Left lung (tissue), 10 donors: ENCODE results near the gene NAV2. TPM values are rescaled to one million over a fixed set of nuclear protein-coding genes. Genes with fewer than 3 reads are reported as not detected.

Experiments used
- ATAC-seq: fragments of 200-7000 bp; cut with Tn5 transposase; one replicate; pipeline ENCODE4 v1.9.1; 2020; ENCODE audit warnings: moderate library complexity
- DNase-seq, 4 donors: peaks; one replicate each; pipeline ENCODE4 v3.0.0-alpha.2; 2013 to 2020
- H3K27ac ChIP-seq, 2 donors: fragments of 200-600 bp; sonication (generic) in 1 of 2; one replicate each; pipeline versions ENCODE4 v1.5.0 to v1.8.0; 2020 to 2021
- H3K27me3 ChIP-seq, 2 donors: fragments of 200-600 bp; sonication (generic) in 1 of 2; one replicate each; pipeline versions ENCODE4 v1.5.0 to v1.8.0; 2020 to 2021
- H3K36me3 ChIP-seq, 2 donors: fragments of 200-600 bp; sonication (generic) in 1 of 2; one replicate each; pipeline versions ENCODE4 v1.5.0 to v1.8.0; 2020 to 2021
- H3K4me1 ChIP-seq, 2 donors: fragments of 200-600 bp; one replicate each; pipeline ENCODE4 v1.8.0; 2021
- H3K4me3 ChIP-seq, 2 donors: fragments of 200-600 bp; sonication (generic) in 1 of 2; one replicate each; pipeline versions ENCODE4 v1.5.0 to v1.8.0; 2020 to 2021; ENCODE audit warnings: mild to moderate bottlenecking in 1 of 2
- H3K9me3 ChIP-seq, 2 donors: fragments of 200-600 bp; sonication (generic) in 1 of 2; one replicate each; pipeline versions ENCODE4 v1.5.0 to v1.8.0; 2020 to 2021
- intact Hi-C, 2 donors: fragments of 100-400 bp; cut with DNase I; formaldehyde crosslinking; loops; one replicate each; pipeline versions ENCODE4 v1.11.2 to v1.14.2; 2022
- polyA plus RNA-seq, 6 donors: library from polyadenylated mRNA; unstranded; fragments of 120-200 nt; gene quantifications; one replicate each; pipeline ENCODE4 v1.2.1, GENCODE V29; 2013; ENCODE audit not compliant: insufficient read length in 6 of 6
- total RNA-seq, 2 donors: library from RNA; stranded (reverse); fragmentation: NEBNext Ultra II Directional; extraction: Animal tissue kit (Norgen Biotek cat#: 25700); gene quantifications; one replicate each; pipeline ENCODE4 v1.2.1, GENCODE V29; 2021
- TF ChIP-seq, protein P1 (sequence below), 2 donors: fragments of 200-600 bp; sonication (generic) in 1 of 2; IDR thresholded peaks; one replicate each; pipeline versions ENCODE4 v1.5.0 to v1.8.0; 2021; ENCODE audit warnings: antibody characterized with exemption in 2 of 2
- donor health status: DM: no; HTN: yes; CAD: no.
- donor health status: DM: no; HTN: no; CAD: no.

Gene NAV2
- total and polyA plus RNA-seq, 8 donors = 18.0 to 59.9 (median 23.1) TPM

DNA sequence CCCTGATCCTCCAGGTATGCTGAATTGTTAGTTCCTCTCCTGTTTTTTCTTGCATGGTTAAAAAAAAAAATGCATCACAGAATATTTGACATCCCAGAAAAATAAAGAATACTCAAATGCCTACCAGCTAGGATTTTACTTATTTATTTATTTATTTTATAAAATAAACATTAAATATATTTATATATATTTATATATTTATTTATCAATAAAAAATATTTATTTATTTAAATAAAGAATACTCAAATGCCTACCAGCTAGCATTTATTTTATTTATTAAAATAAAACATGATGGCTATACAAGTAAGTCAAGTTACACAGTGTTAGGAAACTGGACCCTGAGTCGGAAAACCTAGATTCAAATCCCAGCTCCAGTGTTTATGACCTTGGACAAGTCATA, 164.1 kb downstream of the NAV2 start:
- DNase-seq (no peak), ATAC-seq (no peak)
- H3K36me3 ChIP-seq = peaks cover 0 to 2% of the 10 kb centered on the region in 2 donors
- TF ChIP-seq, protein P1, sequence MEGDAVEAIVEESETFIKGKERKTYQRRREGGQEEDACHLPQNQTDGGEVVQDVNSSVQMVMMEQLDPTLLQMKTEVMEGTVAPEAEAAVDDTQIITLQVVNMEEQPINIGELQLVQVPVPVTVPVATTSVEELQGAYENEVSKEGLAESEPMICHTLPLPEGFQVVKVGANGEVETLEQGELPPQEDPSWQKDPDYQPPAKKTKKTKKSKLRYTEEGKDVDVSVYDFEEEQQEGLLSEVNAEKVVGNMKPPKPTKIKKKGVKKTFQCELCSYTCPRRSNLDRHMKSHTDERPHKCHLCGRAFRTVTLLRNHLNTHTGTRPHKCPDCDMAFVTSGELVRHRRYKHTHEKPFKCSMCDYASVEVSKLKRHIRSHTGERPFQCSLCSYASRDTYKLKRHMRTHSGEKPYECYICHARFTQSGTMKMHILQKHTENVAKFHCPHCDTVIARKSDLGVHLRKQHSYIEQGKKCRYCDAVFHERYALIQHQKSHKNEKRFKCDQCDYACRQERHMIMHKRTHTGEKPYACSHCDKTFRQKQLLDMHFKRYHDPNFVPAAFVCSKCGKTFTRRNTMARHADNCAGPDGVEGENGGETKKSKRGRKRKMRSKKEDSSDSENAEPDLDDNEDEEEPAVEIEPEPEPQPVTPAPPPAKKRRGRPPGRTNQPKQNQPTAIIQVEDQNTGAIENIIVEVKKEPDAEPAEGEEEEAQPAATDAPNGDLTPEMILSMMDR (IDR thresholded peaks at IDR 0.05) = no peak
- H3K27me3 ChIP-seq = no peaks in the 10 kb centered on the region
- no peak overlapping the region for H3K27ac ChIP-seq
- H3K4me1 ChIP-seq = no peaks in the 10 kb centered on the region
- intact Hi-C loops = no loop called here
- no peak overlapping the region for H3K4me3 ChIP-seq
- H3K9me3 ChIP-seq = no peaks in the 10 kb centered on the region

DNA sequence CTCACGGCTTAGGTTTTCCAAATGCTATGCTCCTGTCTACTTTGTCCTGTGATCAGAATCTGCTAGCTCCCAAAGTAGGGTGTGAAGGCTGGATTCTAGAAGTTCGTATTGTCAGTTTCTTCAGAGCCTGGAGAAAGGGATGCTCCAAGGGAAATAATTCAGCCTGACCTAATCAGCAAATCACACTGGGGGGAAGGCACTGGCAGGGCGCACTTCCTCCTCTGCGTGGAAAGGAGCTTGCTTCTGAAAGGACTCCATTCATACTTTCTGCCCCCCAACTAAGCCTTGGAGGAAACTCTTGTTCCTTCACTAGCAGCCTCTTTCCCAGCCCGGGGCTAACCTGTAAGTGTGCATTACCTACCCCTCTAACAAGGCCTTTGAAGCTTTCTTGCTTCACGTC, 165.9 kb downstream of the NAV2 start:
- Histone ChIP-seq H3K27me3 (no peaks in the 10 kb centered on the region), H3K9me3 (no peaks in the 10 kb centered on the region), H3K4me1 (no peaks in the 10 kb centered on the region), H3K36me3 (no peaks in the 10 kb centered on the region), H3K4me3 (no peak overlapping the region), H3K27ac (no peak overlapping the region)
- ATAC-seq (no peak), DNase-seq (no peak)
- TF ChIP-seq, protein P1 (IDR thresholded peaks at IDR 0.05) = no peak
- intact Hi-C loops = no loop called here

DNA sequence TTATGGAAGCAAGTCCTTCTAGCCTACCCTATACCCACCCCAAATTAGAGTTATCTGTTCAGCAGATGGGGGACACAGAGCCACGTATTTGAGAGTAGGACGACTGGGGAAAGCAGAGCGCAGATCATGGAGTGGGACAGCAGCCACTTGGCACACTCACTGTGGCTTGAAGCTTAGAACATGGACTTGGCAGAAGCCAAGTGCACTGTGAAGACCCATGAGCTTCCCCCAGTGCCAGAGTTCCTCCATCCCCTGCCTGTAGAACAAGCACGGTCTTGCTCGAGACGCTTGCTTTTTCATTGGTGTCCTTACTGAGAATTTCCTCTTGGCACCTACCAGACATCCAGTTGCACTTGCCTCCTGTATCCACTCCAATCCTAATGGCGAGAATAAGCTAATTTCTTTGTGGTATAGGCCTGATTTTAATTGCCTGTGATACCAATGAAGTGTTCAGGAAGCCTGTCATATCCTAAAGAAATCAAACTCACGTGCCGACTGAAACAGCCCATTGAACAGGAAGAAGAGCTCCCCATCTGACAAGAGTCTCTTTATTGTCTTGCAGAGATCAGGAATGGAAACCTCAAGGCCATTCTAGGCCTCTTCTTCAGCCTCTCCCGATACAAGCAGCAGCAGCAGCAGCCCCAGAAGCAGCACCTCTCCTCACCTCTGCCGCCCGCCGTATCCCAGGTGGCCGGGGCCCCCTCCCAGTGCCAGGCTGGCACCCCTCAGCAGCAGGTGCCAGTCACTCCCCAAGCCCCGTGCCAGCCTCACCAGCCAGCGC, 166.9 kb downstream of the NAV2 start:
- TF ChIP-seq, protein P1 (IDR thresholded peaks at IDR 0.05) = no peak
- Histone ChIP-seq H3K27ac (no peak overlapping the region), H3K4me1 (no peaks in the 10 kb centered on the region), H3K4me3 (no peak overlapping the region), H3K36me3 (no peaks in the 10 kb centered on the region), H3K9me3 (no peaks in the 10 kb centered on the region), H3K27me3 (no peaks in the 10 kb centered on the region)
- ATAC-seq = no peak
- DNase-seq = peak in 1 of 4 donors; percentile 29
- intact Hi-C loops = no loop called here

DNA sequence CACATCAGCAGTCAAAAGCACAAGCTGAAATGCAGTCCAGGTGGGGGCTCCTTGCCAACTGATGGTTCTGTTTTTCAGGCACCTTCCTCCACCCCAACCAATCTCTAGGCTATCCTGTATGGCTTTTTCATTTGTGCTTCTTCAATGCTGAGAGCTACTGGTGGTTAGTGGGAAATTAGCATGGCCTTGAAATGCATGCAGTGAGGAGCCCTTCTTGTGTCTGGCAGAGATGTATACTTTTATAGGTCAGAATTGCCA, 167.4 kb downstream of the NAV2 start:
- DNase-seq (no peak), ATAC-seq (no peak)
- Histone ChIP-seq H3K4me3 (no peak overlapping the region), H3K36me3 (no peaks in the 10 kb centered on the region), H3K27ac (no peak overlapping the region), H3K9me3 (no peaks in the 10 kb centered on the region), H3K27me3 (no peaks in the 10 kb centered on the region), H3K4me1 (no peaks in the 10 kb centered on the region)
- TF ChIP-seq, protein P1 (IDR thresholded peaks at IDR 0.05) = no peak
- intact Hi-C loops = no loop called here

DNA sequence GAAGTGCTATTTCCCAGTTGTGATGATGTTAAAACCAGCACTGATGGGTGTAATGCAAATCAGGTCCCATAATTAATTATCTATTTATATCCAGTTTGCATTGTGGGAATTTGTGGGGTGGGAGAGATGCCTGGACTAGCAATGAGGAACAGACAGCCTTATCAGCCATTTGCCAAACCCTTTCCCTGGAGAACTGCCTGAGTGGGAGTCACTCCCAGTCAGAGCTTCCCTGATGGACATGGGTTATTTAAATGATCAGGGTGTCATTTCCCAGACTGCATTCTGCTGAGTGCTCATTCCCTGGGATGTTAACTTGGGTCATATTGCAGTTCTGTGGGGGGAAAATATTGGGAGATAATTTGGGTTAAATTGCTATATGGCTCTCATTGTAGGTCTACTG, 168.5 kb downstream of the NAV2 start:
- Histone ChIP-seq H3K4me1 (no peaks in the 10 kb centered on the region), H3K36me3 (peaks cover 0 to 1% of the 10 kb centered on the region in 2 donors), H3K4me3 (no peak overlapping the region), H3K27ac (no peak overlapping the region), H3K9me3 (no peaks in the 10 kb centered on the region), H3K27me3 (no peaks in the 10 kb centered on the region)
- TF ChIP-seq, protein P1 (IDR thresholded peaks at IDR 0.05) = no peak
- intact Hi-C loops = no loop called here
- ATAC-seq (no peak), DNase-seq (no peak)
